WI38 (cell line): ENCODE results near the gene MYBBP1A.
A peak's percentile ranks its signal among the peaks of the same experiment; 100 is the strongest.

Experiments
- H3K4me3 ChIP-seq: 2 replicates; pipeline ENCODE4 v1.5.1; 2011; ENCODE audit warnings: low read depth, mild to moderate bottlenecking, control low read depth, low read length
- CTCF ChIP-seq: IDR thresholded peaks from 2 replicates; pipeline ENCODE4 v1.5.1; 2012; ENCODE audit warnings: low read depth, mild to moderate bottlenecking, control low read depth, low read length

Gene MYBBP1A

DNA sequence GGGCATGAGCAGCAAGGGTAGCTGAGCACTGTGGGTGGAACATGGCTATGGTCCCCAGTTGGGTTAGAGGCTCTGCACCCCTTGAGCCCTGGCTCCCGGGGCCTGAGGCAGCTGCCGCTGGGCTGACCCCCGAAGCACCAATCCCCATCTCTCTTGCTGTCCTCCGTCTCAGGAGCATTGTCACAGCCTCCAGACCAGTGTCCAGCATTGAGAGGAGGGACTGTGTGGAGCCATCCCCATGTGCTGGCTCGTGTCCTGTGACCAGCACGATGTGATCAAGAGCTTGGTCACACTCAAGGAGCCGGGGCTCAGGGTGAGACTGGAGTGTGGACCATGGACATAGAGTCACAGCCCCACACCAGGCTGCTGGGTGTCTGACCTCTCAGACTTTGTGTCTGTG lies 32.0 kb upstream of the MYBBP1A start:
- TF ChIP-seq CTCF = no peak
- H3K4me3 ChIP-seq = no peak overlapping the region

GRCh38 chr17:4586043-4586442 lies 30.9 kb upstream of the MYBBP1A start:
- no peak for TF ChIP-seq CTCF
- H3K4me3 ChIP-seq = no peak overlapping the region

DNA sequence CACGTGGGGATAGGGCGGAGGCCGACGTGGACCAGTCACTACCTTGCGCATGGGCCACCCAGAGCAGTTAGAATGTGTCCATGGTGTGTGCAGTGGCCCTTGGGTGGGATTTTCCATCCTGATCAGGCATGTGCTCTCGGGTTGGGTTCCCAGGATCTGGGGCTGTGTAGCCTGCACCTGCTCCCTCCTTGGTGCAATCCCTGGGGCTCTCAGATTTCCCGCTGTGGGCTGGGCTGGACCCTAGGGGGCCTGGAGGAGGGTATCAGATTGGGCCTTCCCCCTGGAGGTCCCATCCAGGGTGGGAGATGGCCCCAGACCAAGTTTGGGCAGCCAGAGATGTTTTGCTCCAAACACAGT lies 30.4 kb upstream of the MYBBP1A start:
- H3K4me3 ChIP-seq = no peak overlapping the region
- no peak for TF ChIP-seq CTCF

DNA sequence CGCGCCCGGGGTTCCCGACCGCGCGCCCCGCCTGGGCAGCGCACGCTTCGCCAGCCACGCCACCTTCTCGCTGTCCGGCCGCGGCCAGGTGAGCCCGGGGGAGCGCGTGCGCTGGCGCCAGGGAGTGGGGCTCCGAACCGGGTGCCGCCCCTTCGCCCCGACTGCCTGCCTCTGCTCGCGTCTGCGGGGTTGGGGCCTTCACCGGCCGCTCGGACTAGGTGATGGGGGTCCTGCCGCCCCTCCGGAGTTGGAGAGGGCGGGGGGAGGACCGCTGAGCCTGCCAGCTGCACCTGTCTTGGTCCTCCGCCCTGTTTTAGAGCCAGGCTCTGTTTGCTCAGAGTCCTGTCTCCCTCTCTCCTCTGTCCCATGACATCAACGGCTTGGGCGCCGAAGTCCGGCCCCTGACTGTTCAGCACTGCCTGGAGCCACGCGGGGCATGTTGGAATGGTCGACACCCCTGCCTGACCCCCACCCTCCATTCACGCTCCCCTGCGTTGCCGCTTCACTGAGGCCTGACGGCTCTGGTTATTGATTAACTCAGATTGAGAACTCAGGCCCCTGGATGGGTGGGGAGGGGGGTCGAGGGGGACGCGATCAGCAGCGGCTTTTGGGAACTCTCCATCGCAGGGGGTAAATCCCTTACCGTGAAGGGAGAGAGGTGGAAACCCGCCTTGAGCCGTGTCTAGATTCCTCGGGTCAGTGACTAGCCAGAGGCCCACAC lies 29.9 kb upstream of the MYBBP1A start:
- no peak for TF ChIP-seq CTCF
- no peak overlapping the region for H3K4me3 ChIP-seq

DNA sequence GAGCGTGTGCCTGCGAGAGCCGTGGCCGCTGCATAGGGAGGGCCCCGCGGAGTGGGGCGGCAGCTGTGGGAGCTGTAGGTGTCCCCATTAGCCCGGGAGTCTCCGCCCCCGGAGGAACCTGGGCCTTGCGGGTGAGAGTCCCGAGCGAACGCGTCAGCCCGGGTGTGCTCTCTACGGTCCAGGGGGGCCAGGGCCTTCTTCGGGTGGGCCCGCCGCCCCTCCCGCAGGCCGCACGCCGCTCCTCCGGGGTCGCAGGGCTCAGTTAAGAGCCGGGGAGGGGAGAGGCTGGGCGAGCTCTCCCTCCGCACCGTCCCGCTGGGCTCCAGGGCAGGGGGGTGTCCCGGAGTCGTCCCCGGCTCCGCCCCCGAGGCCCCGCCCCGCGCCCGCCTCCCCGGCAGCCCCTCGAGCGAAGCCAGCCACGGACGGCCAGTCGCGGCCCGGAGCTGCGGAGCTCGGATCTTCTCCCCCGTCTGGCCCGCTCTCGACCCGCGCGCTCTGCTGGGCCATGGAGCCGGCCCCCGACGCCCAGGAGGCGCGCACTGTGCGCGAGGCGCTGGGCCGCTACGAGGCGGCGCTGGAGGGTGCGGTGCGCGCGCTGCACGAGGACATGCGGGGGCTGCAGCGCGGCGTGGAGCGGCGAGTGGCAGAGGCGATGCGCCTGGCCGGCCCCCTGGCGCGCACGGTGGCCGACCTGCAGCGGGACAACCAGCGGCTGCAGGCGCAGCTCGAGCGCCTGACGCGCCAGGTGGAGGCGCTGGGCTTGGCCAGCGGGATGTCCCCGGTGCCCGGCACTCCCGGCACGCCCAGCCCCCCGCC lies 29.1 kb upstream of the MYBBP1A start, which contains the start of gene SMTNL2:
Gene SMTNL2 (plus strand): TSS at position 429 of the 816 bp plus-strand sequence. CDS start 77 bp downstream, at position 506.
- H3K4me3 ChIP-seq = no peak within 1 kb of the TSS
- TF ChIP-seq CTCF = no peak

GRCh38 chr17:4583782-4584100 lies 28.6 kb upstream of the MYBBP1A start:
- no peak overlapping the region for H3K4me3 ChIP-seq

More at GRCh38 chr17:4583782-4584100, 28.6 kb upstream of the MYBBP1A start:
- TF ChIP-seq CTCF = peak; percentile 11; the same call in 1 of the 2 replicates
